Activated CD4-positive, alpha-beta T cell treated with anti-CD3 and anti-CD28 coated beads for 24 hours (primary cell): ENCODE results near the gene KCNA2.

Experiments
- DNase-seq, 2 donors: peaks; one replicate each; pipeline ENCODE4 v3.0.0-alpha.2; 2020; ENCODE audit warnings: low read depth in 2 of 2

Gene KCNA2

DNA sequence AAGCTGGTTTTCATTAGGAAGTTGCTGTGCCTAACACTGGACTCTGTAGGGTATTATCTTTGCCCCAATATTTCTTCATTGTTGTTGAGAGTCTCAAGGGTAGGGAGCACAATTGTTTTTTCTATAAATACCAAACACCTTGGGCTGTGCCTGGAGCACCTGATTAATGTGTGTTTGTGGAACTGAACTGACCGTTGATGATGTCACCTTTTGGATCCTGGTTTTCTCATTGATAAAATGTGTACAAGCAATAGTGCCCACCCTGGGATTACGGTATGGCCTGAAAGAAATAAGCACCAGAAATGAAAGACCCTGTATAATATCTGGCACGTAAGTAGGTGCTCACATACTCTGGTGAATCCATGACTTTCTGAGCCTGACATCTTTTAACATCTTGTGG is 39.3 kb downstream of the KCNA2 start:
- no peak for DNase-seq

DNA sequence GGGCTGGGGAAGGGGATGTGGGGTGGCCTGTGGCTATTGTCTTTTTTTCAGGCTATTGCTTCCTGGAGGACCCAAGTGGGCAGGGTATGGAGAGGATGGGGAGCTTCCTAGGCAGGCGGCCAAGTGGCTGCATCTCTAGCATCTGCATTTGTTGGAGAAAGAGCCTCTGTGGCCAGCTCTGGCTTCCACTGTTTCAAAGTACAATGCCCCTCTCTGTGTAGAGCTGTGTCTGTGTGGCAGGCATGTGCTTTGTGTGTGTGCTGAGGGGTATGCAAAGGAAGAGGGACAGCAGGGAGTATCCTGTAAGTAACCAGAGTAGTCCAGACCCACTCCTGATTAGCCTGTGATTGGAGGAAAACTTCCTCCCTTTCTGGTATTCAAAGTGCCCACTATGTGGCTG is 40.6 kb downstream of the KCNA2 start:
- DNase-seq: no peak

DNA sequence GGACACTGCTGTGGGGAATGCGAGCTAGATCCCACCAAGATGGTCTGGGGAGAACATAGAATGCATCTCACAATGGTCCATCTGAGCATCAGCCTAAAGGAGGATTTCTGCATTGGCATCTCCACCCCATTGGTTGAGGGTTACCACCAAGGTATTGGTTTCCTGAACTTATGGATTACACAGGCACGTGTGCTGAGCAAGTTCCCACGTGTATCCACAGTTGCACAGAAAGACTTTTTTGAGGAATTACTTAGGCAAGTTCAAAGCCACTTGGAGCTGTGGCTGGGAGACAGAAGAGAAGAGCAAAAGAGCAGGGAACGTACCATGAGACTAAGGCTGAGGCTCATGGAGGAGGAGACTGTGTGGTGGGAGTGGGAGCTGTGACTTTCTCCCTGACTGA is 43.1 kb downstream of the KCNA2 start:
- no peak for DNase-seq

DNA sequence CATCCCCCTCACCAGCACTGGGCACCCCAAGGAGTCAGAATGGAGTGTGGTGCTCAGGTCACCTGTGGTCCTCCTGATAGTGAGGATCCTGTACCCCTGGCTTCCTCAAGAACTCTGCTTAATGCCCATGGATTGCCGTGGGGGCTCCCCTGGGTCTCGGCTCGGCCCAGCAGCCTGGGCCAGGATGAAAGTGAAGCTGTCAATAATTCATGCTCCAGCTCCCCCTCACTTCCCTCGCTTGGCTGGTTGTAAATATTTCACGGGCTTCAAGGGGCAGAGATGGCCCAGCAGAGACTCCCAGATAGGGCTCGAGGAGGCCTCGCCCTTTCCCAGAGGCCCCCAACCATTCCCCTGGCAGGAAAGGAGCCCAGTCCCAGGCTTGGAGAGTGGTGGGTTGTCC is 44.6 kb downstream of the KCNA2 start:
- DNase-seq: no peak

DNA sequence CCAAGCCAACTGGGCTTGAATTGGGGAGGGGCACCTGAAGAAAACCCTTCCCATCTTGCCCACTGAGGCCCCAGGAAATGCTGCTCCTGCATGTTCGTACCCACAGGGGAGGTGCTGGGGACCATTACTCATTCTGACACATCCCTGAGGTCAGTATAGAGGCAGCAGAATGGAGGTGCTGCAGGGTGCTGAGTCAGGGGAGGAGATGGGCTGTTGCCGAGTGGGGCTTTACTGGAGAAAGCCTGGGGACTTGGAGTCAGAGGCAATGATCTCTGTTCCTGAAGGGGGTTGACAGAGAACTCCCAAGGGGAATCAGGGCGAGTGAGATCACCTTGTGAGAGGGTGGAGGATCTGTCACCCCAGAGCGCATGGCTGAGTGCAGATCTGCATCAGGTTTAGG is 47.0 kb downstream of the KCNA2 start:
- no peak for DNase-seq

DNA sequence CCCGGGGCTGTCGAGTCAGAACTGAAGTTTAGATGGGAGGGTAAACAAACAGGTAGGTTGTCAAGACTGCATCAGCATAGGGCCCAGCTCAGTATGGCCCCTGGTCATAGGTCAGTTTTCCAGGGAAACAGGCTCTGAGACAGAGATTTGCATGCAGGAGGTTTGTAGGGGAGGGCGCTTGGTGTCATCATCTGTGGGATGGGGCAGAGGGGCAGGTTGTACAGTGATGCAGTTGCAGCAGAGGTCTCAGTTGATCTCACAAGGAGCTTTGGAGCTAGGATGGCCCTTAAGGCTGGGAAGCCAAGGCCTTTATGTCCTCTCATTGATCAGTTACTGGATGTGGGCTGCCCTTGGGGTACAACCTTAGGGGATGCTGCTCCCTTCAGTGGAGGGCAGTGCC is 48.7 kb downstream of the KCNA2 start:
- DNase-seq: no peak

DNA sequence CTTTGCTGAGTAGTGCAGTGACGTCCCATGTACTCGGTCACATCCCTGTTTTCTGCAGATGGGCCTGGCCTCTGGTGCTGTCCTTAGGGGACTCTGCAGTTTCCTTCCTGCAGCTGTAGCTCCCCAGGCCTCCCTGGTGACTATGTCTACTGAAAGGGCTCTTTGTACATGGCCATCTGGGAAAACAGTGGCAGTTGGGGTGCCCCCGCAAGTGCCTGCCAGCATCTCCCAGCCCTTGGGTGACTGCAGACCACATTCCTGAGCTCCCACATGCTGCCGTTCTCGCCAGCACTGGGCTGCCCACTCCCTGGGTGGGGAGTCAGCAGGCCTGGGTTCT is 49.7 kb downstream of the KCNA2 start:
- DNase-seq: no peak

DNA sequence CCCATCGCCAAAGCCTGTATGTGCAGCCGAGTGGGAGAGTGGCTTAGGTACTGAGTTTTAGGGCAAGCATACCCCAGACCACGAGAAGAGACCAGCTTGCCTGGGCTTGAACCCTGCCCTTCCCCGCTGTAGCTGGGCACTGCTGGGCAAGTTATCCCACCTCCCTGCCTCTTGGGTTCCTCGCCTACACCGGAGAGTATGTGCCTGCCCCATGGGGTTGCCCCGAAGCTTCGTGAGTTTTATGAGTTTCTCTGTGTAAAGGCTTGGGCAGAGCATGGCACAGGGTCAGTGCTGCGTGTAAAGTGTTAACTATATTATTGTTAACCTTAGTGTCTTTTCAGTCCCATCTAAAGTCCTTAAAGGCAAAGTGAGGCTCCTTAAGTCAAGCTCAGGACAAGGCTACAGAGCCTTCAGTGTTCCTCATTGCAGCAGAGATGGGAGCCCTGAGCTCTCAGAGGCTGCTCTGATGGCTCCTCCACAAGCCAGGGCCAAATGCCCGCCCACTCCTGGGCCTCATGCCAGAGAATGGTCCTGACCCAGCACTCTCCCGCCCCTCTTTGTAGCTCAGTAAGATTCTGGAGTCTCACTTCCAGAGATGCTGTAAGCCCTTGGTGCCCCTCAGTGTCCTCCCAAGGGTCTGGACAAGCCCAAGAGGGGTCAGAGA is 50.2 kb downstream of the KCNA2 start:
- no peak for DNase-seq

DNA sequence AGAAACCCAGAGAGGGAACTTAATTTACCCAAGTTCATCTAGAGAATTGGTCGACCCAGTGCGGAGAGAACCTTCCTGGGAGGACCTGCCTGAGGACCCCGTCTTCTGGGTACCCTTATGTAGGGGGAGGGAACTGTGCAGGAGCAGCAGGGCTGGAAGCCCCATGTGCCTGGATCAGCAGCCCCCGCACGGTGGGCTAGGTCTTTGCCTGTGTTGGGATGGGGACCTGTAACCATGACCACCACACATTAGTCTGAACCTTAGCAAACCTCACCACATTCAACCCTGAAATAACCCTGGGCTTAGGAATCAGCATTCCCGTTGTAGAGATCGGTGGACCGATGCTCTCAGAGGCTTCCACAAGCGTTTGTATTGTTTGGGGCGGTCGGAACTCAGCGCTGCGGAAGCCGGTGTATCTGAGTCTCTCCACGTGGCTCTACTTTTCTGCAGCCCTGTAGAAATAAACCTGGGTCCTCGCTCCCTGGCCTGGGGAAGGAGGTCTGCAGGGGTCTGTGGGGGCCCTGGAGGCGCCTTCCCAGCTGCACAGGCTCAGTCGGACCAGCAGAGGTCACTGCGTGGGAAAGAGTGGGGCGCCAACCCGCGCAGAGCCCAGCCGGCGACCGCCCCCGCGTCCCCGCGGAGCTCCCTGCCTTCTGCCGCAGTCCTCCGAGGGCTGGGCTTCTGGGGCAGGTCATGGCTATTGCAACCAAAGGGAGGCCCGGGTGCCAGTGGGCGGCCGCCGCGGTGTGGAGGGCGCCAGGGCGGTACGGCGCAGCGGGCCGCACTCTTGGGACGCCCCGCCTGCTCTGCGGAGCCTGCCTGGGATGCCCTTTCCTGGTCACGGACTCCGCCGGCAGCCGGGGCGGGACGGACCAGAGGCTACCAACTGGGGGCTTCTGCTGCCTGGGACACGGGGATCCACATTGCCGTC is 51.0 kb downstream of the KCNA2 start:
- peak; percentile 23 to 43 for DNase-seq

DNA sequence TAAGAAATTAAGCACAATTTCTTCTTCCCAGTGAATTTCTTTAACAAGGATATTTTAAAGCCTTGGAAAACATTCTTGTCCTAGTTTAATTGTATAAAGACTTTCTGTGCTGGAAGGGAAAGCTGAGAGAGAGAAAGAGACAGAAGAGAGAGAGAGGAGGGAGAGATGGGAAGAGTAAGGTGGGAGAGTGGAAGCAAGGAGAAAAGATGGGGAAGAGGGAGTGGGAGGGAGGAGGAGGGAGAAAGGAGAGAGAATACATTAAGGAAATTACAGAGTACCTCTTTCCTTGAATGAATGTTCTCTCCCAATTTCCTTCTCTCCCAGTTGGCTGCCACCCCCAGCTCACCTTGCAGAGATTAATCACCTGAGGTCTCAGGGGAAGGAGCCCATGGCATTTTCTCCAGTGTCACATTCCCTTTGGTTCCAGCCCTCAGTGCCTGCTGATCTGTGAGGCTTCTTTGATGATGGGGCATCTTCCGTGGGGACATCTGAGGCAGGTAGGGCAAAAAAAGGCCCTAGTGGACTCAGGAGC is 54.8 kb downstream of the KCNA2 start:
- DNase-seq: no peak

DNA sequence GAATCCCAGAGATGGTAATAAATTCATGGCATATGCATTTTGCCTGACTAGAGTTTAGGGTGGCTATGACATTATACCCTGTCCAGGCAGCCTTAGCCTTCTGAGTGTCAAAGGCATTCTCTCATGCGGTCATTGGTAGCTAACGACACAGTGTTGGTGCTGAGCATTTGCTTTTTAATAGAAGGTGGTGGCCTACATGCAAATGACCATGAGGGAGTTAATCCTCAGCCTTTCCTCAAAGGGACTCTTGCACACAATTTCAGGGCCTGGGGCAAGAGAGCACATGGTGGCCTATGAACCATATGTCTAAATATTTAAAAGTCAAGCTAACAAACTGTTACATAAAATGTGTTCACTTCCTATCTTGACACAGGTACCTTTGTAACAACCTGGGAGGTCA is 56.3 kb downstream of the KCNA2 start:
- no peak for DNase-seq

DNA sequence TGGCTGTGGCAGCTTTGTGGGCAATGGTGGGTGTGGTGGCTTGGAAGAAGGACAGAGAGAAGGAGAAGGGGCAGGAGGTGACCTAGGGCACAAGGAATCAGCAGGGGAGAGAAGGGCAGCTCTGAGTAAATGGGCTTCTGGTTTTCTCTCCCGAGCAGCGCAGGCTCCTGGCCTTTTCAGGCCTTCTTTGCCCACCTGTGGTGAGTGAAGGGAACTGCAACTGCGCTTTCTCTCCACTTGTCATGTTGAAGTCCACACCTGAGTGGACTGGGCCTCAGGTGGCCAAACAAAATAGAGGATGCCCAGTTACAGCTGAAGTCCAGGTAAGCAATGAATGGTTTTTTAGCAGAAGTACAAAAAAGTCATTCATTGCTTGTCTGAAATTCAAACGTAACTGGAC is 57.8 kb downstream of the KCNA2 start:
- no peak for DNase-seq

DNA sequence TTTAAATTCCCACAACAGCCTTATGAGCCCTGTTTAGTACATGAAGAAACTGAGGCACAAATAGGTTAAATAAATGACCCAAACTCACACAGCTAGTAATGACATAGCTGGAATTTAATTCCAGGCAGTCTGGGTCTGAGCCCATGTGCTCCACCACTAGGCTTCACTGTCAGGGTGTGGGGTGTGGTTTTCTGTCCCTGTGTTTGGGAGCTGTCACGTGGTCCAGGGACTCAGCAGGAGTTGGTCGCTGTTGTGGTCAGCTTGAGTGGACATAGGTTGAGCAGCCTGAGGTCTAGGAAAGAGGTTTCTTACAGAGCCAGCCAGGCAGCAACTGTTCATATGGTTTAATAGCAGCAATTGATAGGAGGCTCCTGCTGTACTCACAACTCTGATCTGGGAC is 59.1 kb downstream of the KCNA2 start:
- DNase-seq: no peak

DNA sequence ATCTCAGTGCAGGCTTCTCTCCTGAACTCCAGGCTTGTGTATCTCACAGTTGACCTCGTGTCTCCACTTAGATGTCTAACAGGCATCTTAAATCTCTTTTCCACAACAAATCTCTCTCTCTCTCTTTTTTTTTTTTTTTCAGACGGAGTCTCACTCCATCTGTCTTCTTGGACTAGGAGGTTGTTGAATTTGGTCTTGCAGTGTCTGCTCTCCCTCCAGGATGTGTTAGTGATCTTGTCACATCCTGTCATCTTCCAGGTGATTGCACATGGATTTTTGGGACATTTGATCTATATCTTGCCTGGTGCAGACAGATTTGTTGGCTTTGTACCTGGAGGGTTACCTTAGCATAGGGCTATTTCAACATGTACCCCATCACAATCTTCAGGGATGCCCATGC is 60.7 kb downstream of the KCNA2 start:
- DNase-seq: no peak

DNA sequence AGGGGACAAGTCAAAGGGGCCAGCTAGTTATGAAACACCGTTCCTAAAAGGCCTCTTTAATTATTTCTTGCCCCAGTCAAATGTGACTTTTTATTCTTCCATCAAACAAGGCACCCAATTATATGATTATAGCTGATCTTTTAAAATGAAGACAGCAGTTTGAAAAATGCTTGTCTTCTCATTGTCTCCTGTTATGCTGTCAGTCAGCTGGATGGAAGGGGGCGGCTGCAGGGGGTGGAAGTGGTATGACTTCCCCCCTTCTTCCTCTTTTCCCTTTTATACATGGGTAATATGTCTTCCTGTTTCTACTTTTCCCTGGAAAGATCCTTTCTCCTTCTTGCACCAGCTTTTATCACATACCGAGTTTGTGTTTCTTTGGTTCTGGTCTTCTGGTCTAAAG is 61.4 kb downstream of the KCNA2 start:
- DNase-seq: no peak
